ENCODE results near the gene RBMX. TPM values are rescaled to one million over a fixed set of nuclear protein-coding genes. Genes with fewer than 3 reads are reported as not detected.

Gene RBMX
- total RNA-seq, 2 donors from 2014 or later = 239 TPM

DNA sequence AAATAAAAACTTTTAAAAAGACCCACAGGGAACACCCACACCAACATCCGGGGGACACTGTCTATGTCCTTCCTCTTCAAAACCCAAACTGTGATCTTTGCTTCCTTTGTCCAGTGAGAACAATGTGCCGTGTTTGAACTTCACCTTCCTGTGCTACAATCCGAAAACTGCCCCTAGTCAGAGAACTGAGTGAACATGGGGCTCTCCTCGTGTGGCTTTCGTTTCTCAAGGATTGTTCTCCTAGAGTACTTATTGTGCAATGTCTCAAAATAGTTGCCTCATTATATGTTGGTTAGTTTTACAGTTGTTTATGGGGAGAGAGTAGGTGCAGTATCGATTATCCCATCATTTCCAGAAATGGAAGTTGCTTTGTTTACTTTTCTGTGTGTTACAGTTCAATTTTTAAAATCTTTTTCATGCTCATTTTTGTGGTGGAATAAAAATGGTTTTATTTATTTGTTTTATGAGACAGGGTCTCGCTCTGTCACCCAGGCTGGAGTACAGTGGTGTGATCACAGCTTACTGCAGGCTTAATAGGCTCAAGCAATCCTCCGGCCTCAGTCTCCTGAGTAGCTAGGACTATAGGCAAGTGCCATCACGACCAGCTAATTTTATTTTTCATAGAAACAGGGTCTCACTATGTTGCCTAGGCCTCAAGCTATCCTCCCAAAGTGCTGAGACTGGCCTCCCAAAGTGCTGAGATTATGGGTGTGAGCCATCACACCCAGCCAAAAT is 29.9 kb downstream of the RBMX start:
- no peak overlapping the region for H3K27ac Mint-ChIP-seq
- H3K27me3 Mint-ChIP-seq = no peaks in the 10 kb centered on the region
- no peak overlapping the region for H3K4me3 Mint-ChIP-seq
- no peaks in the 10 kb centered on the region for H3K9me3 ChIP-seq (ENCODE audit: control insufficient read depth, low read length, poor library complexity, severe bottlenecking)
- DNase-seq = no peak
- peaks cover 7% of the 10 kb centered on the region for H3K4me1 Mint-ChIP-seq
- no peak for ATAC-seq
- H3K36me3 Mint-ChIP-seq (ENCODE audit: low read depth) = peaks cover 7% of the 10 kb centered on the region

DNA sequence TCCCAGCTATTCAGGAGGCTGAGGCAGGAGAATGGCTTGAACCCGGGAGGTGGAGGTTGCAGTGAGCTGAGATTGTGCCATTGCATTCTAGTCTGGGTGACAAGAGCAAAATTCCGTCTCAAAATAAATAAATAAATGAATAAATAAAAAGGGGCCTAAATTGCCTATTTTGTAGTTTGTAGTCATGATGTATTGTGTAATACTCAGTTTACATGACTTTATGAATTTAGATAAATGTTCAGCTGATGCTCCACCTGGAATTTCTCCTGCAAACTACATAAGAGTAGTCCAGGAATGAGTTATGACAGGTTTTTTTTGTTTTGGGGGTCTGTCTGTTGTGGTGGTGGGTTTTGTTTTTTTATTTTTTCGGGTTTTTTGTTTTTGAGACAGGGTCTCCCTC is 31.1 kb downstream of the RBMX start:
- DNase-seq = no peak
- no peaks in the 10 kb centered on the region for H3K9me3 ChIP-seq (ENCODE audit: control insufficient read depth, low read length, poor library complexity, severe bottlenecking)
- Mint-ChIP-seq H3K4me1 (peaks cover 5% of the 10 kb centered on the region), H3K27me3 (no peaks in the 10 kb centered on the region), H3K27ac (no peak overlapping the region), H3K4me3 (no peak overlapping the region), H3K36me3 (ENCODE audit: low read depth) (peaks cover 6% of the 10 kb centered on the region)
- ATAC-seq = no peak

DNA sequence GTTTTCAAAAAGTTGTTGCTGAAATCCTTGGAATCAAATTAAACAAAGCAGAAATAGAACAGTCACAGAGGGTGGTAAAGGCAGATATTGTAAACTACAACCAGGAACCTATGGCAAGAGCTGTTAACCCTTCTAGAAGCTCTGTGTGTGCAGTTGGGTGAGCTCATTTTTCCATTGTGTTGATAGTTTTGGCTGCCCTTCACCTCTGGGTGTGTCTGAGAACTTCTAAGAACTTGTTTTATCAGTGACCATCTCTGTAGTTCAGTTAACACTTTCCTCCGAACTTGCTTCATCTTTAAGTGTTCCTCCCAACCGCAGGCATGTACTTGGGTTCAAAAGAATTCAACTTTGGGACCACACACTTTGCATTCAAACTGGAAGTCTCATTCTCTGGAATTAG is 32.7 kb downstream of the RBMX start:
- DNase-seq = no peak
- H3K36me3 Mint-ChIP-seq (ENCODE audit: low read depth) = peaks cover 2% of the 10 kb centered on the region
- no peak for ATAC-seq
- H3K4me3 Mint-ChIP-seq = no peak overlapping the region
- H3K9me3 ChIP-seq (ENCODE audit: control insufficient read depth, low read length, poor library complexity, severe bottlenecking) = no peaks in the 10 kb centered on the region
- peaks cover 2% of the 10 kb centered on the region for H3K4me1 Mint-ChIP-seq
- H3K27ac Mint-ChIP-seq = no peak overlapping the region
- H3K27me3 Mint-ChIP-seq = no peaks in the 10 kb centered on the region

DNA sequence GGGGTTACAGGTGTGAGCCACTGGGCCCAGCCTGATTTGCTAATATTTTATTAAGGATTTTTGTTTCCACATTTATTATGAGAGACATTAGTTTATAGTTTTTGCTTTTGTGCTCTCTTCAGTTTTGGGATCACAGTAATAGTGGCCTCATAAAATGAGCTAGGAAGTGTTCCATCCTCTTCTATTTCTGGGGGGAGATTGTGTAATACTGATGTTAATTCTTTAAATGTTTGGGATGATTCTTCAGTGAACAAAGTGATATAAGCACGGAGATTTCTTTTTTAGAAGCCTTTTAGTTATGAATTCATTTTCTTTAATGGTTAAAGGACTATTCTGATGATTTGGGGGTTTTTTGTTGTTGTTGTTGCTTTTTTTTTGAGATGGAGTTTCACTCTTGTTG is 41.3 kb downstream of the RBMX start:
- Mint-ChIP-seq H3K27ac (no peak overlapping the region), H3K27me3 (no peaks in the 10 kb centered on the region), H3K36me3 (ENCODE audit: low read depth) (no peaks in the 10 kb centered on the region), H3K4me3 (no peak overlapping the region), H3K4me1 (no peaks in the 10 kb centered on the region)
- H3K9me3 ChIP-seq (ENCODE audit: control insufficient read depth, low read length, poor library complexity, severe bottlenecking) = no peaks in the 10 kb centered on the region
- ATAC-seq (no peak), DNase-seq (no peak)

DNA sequence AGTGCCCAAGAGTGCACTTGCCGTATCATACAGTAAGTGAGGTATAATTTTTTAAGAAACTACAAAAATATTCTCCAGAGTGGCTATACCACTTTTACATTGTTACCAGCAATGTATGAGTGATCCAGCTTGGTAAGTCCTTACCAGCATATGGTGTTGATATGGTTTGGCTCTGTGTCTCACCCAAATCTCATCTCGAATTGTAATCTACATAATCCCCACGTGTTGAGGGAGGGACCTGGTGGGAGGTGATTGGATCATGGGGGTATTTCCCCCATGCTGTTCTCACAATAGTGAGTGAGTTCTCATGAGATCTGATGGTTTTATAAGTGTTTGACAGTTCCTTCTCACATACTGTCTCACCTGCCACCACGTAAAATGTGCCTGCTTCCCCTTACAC is 44.8 kb downstream of the RBMX start:
- DNase-seq (no peak), ATAC-seq (no peak)
- Mint-ChIP-seq H3K4me1 (no peaks in the 10 kb centered on the region), H3K27me3 (no peaks in the 10 kb centered on the region), H3K36me3 (ENCODE audit: low read depth) (no peaks in the 10 kb centered on the region), H3K27ac (no peak overlapping the region), H3K4me3 (no peak overlapping the region)
- no peaks in the 10 kb centered on the region for H3K9me3 ChIP-seq (ENCODE audit: control insufficient read depth, low read length, poor library complexity, severe bottlenecking)

DNA sequence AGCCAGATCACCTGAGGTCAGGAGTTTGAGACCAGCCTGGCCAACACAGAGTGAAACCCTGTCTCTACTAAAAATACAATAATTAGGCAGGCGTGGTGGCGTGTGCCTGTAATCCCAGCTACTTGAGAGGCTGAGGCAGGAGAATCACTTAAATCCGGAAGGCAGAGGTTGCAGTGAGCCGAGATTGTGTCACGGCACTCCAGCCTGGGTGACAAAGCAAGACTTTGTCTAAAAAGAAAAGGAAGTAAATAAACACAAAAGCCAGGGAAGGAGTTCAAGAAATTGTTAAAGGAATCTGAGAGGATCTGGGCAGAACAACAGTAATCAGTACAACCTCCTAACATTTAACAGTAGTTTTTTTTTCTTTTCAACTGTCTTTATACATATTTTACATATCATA is 51.1 kb downstream of the RBMX start:
- H3K4me1 Mint-ChIP-seq = no peaks in the 10 kb centered on the region
- H3K27me3 Mint-ChIP-seq = no peaks in the 10 kb centered on the region
- ATAC-seq (no peak), DNase-seq (no peak)
- H3K4me3 Mint-ChIP-seq = no peak overlapping the region
- H3K9me3 ChIP-seq (ENCODE audit: control insufficient read depth, low read length, poor library complexity, severe bottlenecking) = no peaks in the 10 kb centered on the region
- H3K36me3 Mint-ChIP-seq (ENCODE audit: low read depth) = peaks cover 2% of the 10 kb centered on the region
- H3K27ac Mint-ChIP-seq = no peak overlapping the region

DNA sequence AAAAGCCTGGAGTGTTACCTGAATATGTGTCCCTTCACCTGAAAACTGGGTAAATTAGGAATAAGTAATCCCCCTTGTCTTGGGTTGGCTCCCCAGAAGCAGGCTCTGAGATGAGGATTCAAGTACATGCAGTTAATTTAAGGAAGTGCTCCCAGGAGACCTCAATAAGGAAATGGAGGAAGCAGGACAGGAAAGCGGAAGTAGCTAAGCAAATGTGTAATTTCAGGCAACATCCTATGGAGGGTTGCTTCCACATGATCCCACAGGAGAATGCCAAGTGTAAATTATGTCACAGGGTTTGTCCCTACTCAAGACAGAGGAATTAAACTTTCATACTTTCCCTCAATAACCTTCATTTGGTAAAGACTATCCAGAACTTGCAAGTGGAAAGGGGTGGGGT is 51.7 kb downstream of the RBMX start:
- no peak overlapping the region for H3K27ac Mint-ChIP-seq
- H3K27me3 Mint-ChIP-seq = no peaks in the 10 kb centered on the region
- H3K4me3 Mint-ChIP-seq = no peak overlapping the region
- DNase-seq = no peak
- H3K4me1 Mint-ChIP-seq = no peaks in the 10 kb centered on the region
- no peak for ATAC-seq
- peaks cover 2% of the 10 kb centered on the region for H3K36me3 Mint-ChIP-seq (ENCODE audit: low read depth)
- no peaks in the 10 kb centered on the region for H3K9me3 ChIP-seq (ENCODE audit: control insufficient read depth, low read length, poor library complexity, severe bottlenecking)

DNA sequence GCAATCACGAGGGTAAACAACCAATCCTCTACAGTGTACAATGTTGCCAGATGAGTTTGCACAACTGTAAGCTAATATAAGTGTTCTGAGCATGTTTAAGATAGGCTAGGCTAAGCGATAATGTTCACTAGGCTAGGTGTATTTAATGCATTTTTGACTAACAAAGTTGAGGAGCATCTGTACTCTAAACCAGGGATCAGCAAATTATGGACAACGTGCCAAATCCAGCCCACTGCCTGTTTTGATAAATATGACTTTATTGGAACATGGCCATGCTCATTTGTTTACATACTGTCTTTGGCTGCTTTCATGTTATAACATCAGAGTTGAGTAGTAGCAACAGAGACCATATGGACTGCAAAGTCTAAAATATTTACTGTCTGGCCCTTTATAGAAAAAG is 53.5 kb downstream of the RBMX start:
- Mint-ChIP-seq H3K27ac (no peak overlapping the region), H3K4me3 (no peak overlapping the region), H3K27me3 (no peaks in the 10 kb centered on the region), H3K36me3 (ENCODE audit: low read depth) (peaks cover 2% of the 10 kb centered on the region), H3K4me1 (no peaks in the 10 kb centered on the region)
- ATAC-seq = no peak
- H3K9me3 ChIP-seq (ENCODE audit: control insufficient read depth, low read length, poor library complexity, severe bottlenecking) = no peaks in the 10 kb centered on the region
- DNase-seq = no peak

DNA sequence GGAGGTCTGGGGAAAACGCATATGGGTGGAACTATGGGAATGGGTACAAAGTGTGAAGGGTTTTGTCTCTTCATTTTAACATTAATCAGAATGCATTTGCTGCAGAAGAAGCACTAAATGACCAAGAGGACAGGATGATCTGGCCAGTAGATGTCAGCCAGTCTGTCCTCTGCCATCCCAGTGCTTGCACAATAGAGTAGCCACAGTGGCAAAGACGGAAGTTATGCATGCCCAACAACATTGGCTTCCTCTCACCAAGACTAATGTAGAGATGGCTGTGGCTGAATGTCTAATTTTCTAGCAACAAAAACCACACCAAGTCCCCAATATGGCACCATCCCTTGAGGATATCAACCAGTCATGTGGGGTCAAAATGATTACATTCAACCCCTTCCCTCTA is 54.8 kb downstream of the RBMX start:
- ATAC-seq (no peak), DNase-seq (no peak)
- H3K4me1 Mint-ChIP-seq = no peaks in the 10 kb centered on the region
- no peak overlapping the region for H3K27ac Mint-ChIP-seq
- no peak overlapping the region for H3K4me3 Mint-ChIP-seq
- H3K27me3 Mint-ChIP-seq = no peaks in the 10 kb centered on the region
- peaks cover 2% of the 10 kb centered on the region for H3K36me3 Mint-ChIP-seq (ENCODE audit: low read depth)
- no peaks in the 10 kb centered on the region for H3K9me3 ChIP-seq (ENCODE audit: control insufficient read depth, low read length, poor library complexity, severe bottlenecking)

Other genes starting within 250 kb of the RBMX start
- gene CD40LG, start 232.6 kb downstream of the RBMX start, total RNA-seq = 10 to 100 TPM; 34.8 to 60.7 TPM
- 10 to 100 TPM; 68.6 to 70.7 TPM for gene ARHGEF6, start 99.8 kb downstream of the RBMX start, total RNA-seq
- under 1 TPM in 1 of 2 donors, not detected in 1; 0.30 TPM for gene GPR101, start 153.3 kb upstream of the RBMX start, total RNA-seq

Data from T-helper 17 cell (primary cell).